ENCODE measurements around the gene GLB1L2.

GLB1L2 gene

DNA sequence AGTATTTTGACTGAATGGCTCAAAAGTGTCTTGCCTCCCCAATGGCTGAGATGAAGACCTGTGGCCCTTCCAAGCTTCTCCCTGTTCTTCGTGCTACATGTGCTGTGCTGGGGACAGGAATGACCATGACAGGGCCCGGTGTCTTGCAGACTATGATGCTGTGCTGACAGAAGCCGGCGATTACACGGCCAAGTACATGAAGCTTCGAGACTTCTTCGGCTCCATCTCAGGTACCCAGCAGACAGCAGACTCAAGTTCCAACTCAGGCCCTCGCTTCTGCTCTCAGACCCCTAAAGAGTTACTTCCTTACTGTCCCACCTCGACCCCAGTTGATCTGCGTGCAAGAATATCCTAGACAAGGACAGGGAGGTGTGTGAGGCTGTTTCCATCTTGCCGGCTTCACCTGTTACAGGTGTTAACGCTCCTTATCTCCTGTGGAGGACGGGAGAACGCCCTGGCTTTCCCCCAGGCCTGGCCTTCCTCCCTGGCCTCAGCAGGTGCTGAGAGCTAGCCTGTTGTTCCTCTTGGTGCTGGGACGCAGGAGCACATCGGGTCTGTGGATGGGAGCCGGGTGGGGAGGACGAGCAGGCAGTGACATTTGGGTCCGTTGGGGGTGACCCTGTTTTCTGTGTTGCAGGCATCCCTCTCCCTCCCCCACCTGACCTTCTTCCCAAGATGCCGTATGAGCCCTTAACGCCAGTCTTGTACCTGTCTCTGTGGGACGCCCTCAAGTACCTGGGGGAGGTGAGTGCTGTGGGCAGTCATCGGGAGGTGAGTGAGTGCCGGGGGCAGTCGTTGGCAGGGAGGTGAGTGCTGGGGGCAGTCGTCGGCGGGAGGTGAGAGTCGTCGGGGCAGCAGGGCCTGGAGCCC lies 38.1 kb downstream of the GLB1L2 start:
- DNase-seq, result no peak

DNA sequence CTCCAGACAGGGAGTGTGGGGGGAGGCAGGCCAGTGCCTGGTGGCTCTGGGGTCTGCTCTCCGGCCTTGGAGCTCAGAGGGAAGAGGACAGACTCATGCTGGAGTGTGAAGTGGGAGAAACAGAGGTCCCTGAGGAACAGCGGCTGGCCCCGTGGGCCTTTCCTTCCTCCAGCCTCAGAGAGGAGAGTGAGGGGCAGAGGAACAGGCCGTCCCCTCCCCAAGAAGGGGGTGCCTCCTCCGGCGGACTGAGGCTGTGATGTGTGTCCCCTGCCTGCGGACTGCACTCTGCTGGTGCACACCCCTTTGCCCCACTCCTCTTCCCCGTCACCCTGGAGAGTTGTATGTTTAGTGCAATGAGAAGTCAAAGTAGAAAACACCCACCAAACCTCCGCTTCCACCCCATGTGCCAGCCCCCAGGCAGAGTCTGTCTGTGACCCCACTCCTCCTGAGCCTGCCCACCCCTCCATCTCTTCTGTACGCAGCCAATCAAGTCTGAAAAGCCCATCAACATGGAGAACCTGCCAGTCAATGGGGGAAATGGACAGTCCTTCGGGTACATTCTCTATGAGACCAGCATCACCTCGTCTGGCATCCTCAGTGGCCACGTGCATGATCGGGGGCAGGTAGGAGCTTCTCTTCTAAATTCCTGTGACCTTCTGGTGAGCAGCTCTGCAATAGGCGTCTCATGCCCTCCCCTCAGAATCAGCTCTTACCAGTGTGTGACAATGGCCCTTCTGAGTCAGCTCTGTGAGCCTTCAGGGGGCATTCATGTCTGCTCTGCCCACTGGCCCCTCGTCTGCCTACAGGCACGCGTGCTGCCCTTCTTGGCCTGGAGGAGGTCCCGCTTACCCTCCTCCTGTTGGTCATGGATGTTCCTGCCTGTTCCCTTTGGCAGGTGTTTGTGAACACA lies 39.0 kb downstream of the GLB1L2 start:
- no peak for DNase-seq

DNA sequence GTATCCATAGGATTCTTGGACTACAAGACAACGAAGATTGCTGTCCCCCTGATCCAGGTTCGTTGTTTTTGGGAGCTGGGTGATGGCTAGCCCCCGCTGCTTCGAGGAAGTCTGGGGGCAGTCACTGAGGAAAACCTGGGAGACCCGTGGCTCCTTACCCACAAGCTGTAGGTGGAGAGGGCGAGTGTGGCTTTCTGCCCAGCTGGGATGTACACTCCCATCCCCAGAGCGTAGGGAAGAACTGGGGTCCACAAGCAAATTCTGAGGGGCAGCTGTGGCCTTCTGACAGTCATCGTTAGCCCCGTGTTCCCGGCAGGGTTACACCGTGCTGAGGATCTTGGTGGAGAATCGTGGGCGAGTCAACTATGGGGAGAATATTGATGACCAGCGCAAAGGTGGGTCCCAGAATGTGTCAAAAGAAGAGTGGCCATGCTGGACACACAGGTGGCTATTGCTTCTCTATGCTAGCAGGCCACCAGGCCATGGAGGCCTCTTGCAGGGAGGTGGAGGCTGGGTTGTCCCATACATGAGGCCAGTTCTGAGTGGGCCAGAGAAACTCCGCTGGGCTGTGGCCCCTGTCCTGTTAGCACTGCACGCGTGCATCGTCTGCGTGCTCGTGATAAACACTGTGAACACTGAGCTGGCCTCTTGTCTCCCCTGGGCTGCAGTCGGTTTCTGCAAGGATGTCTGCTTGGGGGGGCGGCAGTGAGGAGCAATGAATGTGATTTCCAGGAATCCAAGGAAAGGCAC lies 39.8 kb downstream of the GLB1L2 start:
- no peak for DNase-seq

DNA sequence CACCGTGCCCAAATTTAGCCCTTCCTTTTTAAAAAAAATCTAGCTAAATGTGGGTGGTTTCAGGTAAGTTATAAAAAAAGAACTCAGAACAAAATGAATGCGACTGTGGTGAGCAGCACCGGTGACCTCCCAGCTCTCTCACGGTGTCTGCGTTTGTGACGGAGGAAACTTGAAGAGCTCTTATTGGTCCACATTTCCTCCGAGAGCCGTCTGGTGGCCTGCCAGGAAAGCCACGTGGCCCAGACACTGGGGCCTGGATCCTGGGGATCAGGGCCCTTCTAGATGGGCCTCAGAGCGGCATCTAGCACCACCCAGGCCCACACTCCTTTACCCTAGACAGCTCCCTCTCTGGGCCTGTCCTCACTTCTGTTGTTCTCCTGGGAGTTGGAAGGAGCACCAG lies 40.7 kb downstream of the GLB1L2 start:
- DNase-seq, result no peak

DNA sequence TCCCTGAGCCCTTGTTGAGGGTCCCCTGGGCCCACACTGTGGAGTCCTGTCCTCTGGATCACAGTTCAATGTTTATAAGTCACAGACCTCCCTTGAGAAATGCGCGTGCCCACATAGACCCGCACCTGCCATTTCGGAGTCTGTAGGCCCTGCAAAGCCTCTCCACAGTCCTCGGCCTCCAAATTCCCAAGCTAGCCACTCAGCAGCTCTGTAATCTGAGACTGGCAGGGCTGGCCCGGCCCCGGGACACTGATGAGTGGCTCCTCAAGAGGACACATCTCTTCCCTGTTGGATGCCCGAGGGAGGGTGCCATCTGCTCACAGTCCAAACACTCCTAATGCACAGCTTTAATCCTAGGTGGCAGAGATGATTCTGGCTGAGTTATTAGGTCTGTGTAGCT lies 41.2 kb downstream of the GLB1L2 start:
- DNase-seq, result peak; percentile 76

DNA sequence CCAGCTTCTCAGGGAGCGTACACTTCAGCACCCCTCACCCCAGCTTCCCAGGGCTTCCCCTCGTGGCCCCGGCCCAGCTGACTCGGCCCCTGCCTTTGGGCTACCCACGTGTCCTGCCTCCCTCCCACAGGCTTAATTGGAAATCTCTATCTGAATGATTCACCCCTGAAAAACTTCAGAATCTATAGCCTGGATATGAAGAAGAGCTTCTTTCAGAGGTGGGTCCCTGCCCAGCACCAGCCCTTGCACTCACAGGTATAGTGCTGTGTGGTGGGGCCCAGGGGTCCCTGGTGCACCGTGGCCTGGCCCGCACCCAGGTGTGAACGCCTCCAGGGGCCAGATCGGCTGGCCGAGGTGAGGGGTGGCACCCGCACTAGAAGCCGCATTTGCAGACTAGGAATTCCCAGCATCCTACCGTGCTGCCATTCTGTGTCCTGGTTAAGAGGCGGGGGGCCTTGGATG lies 41.8 kb downstream of the GLB1L2 start:
- DNase-seq, result no peak

DNA sequence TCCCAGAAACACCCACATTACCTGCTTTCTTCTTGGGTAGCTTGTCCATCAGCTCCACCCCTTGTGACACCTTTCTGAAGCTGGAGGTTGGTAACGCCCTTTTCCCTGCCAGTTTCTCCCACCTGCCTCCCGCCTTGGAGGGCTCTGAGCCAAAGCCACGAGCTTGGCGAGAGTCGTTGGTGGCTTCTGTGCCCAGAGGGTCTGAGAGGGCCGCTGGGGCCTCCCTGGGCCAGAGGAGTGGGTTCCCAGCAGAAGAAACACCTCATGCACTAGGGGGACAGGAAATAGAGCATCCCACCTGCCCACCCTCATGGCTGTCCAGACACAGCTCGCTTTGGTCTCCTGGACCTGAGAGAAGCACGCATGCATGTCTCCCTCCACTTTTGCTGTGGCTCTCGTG lies 42.4 kb downstream of the GLB1L2 start:
- DNase-seq, result no peak

DNA sequence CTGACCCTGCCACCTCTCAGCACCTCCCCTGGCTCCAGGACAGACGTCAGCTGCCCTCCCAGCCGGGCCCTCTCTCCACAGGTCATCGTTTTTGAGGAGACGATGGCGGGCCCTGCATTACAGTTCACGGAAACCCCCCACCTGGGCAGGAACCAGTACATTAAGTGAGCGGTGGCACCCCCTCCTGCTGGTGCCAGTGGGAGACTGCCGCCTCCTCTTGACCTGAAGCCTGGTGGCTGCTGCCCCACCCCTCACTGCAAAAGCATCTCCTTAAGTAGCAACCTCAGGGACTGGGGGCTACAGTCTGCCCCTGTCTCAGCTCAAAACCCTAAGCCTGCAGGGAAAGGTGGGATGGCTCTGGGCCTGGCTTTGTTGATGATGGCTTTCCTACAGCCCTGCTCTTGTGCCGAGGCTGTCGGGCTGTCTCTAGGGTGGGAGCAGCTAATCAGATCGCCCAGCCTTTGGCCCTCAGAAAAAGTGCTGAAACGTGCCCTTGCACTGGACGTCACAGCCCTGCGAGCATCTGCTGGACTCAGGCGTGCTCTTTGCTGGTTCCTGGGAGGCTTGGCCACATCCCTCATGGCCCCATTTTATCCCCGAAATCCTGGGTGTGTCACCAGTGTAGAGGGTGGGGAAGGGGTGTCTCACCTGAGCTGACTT lies 43.2 kb downstream of the GLB1L2 start:
- DNase-seq, result no peak

DNA sequence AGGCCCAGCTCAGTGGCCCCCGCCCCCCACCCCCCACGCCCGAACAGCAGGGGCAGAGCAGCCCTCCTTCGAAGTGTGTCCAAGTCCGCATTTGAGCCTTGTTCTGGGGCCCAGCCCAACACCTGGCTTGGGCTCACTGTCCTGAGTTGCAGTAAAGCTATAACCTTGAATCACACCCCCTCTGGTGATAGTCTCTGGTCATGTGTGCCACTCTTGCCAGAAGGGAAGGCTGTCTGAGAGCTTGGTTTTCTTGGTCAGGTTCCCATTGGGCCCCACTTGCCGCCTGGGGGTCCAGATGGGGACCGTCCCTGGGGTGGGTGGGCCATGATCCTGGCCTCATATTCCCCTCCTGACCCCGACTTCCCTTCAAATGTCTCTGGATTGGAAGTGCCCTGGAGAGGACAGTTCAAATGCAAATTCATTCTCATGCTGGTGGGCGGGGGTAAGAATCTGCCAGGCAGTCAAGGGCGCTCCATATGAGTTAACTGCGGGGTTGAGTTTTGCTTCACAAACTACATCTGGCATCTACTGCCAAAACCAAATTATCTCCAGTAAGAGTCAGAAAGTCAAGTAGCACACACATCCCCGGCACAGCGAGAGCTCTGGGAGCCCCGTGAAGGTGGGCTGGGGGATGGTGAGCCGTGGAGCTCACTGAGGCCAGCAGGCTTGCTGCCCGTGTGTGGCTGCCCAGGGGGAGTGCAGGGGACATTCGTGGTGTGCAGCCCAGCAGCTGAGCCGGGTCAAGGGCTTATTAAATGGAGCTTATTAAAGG lies 44.5 kb downstream of the GLB1L2 start:
- DNase-seq, result no peak

DNA sequence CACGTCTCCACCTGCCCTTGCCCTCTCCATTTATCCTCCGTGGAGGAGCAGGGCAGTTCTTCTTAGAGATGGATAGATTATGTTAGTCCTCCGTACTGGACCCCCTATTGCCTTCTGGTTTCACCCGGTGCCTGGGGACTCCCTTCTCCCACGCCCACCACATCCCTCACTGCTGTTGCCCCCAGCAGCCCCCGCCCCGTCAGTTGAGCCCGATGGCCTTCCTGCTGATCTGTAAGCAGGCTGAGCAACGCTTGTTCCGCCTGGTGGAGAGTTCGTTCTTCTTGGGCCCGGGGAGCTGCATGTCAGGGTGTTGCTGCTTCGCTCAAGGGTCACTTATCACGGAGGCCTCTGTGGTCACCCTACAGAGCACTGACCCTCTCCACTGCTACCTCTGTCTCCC lies 46.1 kb downstream of the GLB1L2 start:
- DNase-seq, result no peak

DNA sequence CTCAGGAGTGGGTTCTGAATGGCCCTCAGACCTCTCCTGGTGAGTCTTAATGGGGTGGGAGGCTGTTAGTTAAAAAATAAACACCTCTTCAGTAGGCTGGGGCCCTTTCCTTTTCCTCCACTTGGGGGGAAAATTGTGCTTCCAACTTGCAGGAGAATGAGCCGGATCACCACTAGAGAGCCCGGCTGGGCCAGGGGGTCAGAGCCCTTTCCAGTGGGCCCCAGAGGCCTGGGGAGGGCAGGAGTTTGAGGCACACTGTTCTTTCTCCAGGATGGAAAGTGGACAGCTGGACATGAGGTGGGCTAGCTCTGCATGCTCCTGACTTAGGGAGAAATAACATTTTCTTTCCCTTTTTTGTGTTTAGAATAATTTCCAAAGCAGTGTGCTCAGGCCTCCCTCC lies 47.5 kb downstream of the GLB1L2 start:
- DNase-seq, result no peak

DNA sequence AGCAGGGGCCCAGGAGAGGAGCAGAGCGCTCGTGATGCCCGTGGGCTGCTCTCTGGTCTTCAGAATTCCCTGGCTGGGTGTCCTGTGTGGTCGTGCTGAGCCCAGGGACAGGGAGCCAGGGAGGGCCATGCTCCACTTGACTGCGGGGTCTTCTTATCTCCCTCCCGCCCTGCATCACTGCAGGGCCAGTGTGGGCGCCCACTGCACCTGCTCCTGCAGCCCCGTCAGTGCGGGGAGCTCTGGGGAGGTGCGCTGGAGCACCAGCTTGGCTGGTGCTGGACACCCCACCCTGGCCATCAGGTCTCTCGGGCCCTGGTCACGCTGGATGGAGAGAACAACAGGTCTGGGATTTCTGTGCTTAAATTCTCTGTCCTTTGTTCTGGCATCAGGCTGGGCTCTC lies 48.4 kb downstream of the GLB1L2 start:
- no peak for DNase-seq

DNA sequence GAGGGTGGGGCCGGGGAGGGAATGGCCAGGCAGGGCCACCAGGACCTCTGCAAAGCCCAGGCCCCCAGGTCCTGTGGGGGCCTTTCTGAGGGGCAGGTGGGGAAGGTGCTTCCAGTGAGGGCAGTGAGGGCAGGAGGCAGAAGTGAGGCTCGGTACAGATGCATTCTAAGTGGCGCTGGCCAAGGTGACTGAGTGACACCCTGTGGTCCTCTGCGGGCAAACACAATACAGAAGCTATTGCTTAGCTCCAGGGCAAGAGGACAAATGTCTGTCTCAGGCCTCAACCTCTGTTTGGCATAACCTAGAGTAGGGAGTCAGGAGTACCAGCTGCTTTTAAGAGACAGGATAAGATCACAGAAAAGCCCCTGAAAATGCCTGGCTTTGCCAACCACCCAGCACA lies 49.0 kb downstream of the GLB1L2 start:
- no peak for DNase-seq

DNA sequence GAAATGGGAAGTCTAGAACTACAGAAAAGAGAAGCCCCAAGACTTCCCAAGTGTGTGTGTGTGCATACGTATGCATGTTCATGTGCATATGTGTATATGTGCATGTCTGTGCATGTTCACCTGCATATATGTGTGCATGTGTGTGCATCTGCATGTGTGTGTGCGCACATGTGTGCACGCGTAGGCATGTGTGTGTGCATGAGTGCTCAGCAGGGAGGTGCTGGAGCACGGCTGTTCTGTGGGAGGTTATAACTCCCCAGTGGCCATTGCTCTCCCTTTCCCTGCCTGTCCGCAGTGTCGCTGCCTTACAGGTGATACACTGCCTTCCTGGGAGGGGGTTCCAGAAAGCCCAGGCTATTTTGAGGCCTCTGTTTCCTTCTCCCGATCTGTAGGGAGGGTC lies 50.5 kb downstream of the GLB1L2 start:
- DNase-seq, result no peak

DNA sequence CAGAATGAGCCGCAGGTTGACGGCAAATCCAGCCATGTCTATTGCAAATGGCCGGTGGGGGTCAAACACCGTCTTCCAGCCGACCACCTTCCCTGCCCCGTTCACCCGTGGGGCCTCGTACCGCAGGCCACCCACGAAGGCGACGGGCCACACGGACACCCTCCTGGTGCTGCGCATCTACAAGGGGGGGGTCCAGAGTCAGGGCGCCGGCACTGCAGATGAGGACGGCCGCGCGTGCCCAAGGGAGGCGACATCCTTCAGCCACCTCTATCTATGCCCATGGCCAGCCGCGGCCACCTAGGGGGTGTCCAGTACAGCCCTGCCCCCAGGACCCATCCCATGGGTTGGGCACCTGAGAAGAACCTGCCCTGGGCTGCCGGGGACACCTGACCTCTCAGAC lies 51.0 kb downstream of the GLB1L2 start:
- DNase-seq, result no peak

DNA sequence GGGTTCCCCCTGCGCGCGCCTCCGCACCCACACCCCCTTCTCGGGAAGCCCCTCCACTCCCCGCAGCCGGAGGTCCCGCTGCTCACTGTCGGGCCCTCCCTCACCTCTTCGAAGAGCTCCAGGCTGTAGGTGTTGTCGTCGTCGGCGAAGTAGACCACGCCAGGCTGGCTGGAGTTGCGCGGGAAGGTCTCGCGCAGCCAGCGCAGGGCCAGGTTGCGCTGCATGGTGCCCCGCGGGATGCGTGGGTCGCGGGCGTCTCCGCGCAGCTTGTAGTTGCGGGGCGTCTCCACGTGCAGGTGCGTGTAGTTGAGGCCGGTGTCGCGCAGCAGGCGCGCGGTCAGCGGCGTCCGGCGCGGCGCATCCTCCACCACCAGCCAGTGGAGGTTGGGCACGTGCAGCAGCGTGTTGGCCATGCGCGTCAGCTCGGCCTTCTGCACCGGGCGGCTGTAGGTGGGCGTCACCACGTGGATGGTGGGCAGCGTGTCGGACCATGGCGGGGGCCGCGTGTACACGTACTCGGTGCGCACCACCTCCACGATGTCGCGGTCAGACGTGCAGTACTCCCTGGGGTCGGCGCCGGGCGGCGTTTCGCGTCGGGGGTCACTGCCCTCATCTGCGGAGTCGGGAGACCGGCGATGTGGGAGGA lies 51.9 kb downstream of the GLB1L2 start:
- DNase-seq, result no peak

DNA sequence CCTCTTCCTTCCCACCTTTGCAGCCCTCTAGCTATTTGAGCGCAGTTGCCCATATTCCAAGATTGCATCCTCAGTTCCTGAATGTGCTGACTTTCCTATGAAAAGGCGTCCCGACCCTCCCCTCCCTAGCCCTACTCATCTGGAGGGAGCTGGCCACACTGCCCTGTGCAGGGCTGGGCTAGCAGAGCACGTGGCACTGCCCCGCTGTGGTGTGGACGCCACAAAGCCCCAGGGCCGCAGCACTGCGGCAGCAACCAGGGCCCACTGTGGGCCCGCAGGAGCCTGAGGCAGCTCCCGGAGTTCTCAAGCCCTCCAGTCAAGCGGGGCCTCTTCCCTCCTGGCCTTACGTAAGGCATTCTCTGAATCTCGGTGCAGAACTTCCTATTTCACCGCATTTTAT lies 52.6 kb downstream of the GLB1L2 start:
- DNase-seq, result no peak

DNA sequence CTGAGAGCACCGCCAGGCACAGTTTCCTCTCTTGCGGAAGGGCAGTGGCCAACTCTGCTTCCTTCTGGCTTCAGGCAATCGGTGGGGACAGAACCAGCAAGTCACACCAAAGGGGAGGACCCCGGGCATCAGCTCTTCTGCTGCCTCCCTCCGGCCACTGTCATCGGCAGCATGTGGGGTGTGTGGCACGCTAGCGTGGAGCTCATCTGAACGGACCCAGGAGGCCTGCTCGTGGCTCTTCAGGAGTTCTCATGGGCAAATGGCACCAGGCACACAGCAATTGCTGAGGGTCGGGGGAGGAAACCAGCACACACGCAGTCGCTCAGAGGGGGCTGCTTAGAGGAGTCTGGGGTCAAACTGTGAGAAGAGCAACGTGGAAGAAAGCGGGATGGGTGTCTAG lies 53.4 kb downstream of the GLB1L2 start:
- no peak for DNase-seq

DNA sequence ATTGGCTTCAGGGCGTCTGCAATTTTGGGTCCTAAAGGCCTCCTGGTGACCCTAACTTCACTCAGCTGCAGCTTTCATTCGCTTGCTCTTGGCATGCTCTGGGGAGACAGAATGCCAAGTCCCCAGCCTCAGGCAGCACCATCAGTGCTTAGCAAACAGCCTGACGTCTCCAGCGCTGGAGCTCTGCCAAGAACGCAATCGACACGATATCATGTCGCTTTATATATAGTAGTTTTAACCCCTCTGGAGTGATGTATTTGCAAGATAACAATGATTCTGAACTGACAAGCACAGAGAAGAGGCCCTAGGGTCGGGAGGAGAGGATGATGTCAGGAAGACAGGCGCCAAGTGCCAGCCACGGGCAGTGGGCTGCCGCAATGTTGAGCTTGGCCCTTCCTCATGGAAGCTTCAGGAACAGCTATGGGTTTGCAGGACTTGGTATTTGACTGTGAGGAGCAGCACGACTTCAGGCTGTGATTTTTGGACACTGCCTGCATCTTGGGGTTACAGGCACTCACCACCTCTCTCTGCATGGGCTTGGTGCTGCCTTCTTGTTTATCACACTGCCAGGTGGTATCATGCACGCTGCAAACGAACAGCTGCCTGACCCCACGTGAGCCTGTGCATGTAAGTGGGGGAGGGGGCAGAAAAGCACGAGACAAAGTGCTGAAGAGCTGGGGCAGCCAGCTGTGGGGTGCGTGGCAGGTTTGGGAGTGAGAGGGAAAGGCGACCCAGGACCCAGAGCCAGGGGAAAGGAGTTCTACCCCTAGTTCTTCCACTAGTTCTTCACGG lies 54.2 kb downstream of the GLB1L2 start:
- peak; percentile 71 for DNase-seq

DNA sequence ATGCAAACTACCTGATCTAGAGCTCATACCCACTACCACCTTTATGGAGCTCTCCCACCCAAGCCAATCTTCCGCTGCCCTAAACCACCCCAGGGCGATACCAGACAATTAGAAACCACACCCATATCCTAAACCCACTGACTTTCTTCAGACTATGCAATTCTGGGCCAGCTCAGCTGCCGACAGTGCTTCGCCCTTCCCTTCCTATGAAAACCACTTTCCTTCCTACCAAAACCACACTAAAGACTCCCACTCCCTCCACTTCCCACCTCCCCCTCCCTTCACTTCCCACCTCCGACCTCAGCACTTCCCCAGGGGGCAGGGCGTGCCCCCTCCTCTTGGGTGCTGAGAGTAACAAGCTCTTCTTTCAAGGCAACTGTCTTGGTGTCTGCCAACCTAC lies 55.2 kb downstream of the GLB1L2 start:
- no peak for DNase-seq

DNA sequence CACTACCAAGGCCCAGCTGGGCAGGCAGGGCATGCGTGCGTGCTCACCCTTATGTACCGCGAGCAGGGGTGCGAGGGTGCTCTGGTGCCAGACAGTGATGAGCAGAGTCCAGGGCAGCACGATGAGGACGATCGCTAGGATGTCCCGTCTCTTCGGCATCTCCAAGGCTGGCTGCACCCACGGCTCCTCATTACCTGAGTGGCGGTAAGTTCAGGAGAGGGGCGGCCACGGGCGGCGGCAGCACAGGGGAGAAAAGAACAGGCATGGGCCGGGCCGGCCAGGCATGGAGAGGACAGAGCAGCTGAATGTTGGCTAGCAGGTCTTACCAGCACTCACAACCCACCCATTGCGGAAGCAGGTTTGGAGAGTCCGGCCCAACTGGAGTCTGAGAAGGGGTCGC lies 55.7 kb downstream of the GLB1L2 start:
- no peak for DNase-seq
